Stomach smooth muscle (tissue), 2 donors: ENCODE measurements around the gene NXF1.

Experiments
- H3K27ac ChIP-seq: one replicate; pipeline ENCODE4 v1.7.0; 2013; ENCODE audit warnings: mild to moderate bottlenecking, low read length, inconsistent platforms
- H3K27me3 ChIP-seq, 2 donors: one replicate each; pipeline ENCODE4 v1.7.0; 2013; ENCODE audit warnings: low read length in 2 of 2; ENCODE audit not compliant: insufficient read depth in 2 of 2, control insufficient read depth in 1 of 2
- H3K36me3 ChIP-seq, 2 donors: one replicate each; pipeline ENCODE4 v1.7.0; 2013; ENCODE audit warnings: low read length in 2 of 2; ENCODE audit not compliant: control insufficient read depth in 2 of 2, insufficient read depth in 2 of 2
- H3K4me1 ChIP-seq: one replicate; pipeline ENCODE4 v1.7.0; 2013; ENCODE audit warnings: low read length; ENCODE audit not compliant: control insufficient read depth, insufficient read depth
- H3K4me3 ChIP-seq, 2 donors: one replicate each; pipeline ENCODE4 v1.7.0; 2013; ENCODE audit warnings: low read length in 2 of 2
- H3K9ac ChIP-seq, 2 donors: one replicate each; pipeline ENCODE4 v1.7.0; 2013; ENCODE audit warnings: low read length in 2 of 2, mild to moderate bottlenecking in 1 of 2
- H3K9me3 ChIP-seq, 2 donors: one replicate each; pipeline ENCODE4 v1.7.0; 2013; ENCODE audit warnings: low read length in 2 of 2; ENCODE audit not compliant: control insufficient read depth in 2 of 2
- donor health status: healthy.
- donor health status: Pancreatic carcinoma.

The NXF1 gene

GRCh38 chr11:62799486-62799885, 5.8 kb downstream of the NXF1 start:
- H3K27ac ChIP-seq, result no peak overlapping the region
- H3K36me3 ChIP-seq, result peaks cover 74 to 76% of the 10 kb centered on the region in 2 donors
- H3K4me1 ChIP-seq, result peaks cover 17% of the 10 kb centered on the region
- H3K27me3 ChIP-seq, result no peaks in the 10 kb centered on the region
- no peak overlapping the region for H3K4me3 ChIP-seq
- no peaks in the 10 kb centered on the region for H3K9me3 ChIP-seq
- H3K9ac ChIP-seq, result no peak overlapping the region

DNA sequence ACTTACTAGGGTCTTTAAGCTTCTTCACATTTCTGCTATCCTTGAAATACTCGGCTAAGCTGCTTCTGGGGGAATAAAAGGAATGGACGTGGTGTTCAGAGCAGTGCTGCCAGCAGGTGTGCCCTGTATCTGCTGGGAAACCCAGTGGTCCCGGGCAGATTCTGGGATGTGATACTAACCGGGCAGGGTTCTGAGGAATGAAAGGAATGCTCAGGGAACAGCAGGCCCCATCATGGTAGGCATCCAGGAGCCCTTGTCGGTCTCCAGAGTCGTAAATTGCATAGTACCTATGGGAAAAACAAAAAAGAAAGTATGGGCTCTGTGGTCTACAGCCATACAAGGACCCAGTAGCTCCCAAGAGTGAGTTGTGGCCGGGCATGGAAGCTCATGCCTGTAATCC, 9.0 kb downstream of the NXF1 start:
- Histone ChIP-seq H3K9ac (no peak overlapping the region), H3K9me3 (no peaks in the 10 kb centered on the region), H3K4me3 (no peak overlapping the region), H3K36me3 (peaks cover 65 to 67% of the 10 kb centered on the region in 2 donors), H3K4me1 (peaks cover 10% of the 10 kb centered on the region), H3K27me3 (no peaks in the 10 kb centered on the region), H3K27ac (no peak overlapping the region)

- Histone ChIP-seq H3K9ac (no peak overlapping the region), H3K9me3 (no peaks in the 10 kb centered on the region), H3K4me3 (no peak overlapping the region), H3K27me3 (no peaks in the 10 kb centered on the region), H3K27ac (no peak overlapping the region), H3K36me3 (peaks cover 56 to 58% of the 10 kb centered on the region in 2 donors), H3K4me1 (peaks cover 24% of the 10 kb centered on the region)
Observed at GRCh38 chr11:62794201-62794775, 11.0 kb downstream of the NXF1 start.

- Histone ChIP-seq H3K4me3 (peak overlapping the region; percentile 17 to 97), H3K9ac (peak overlapping the region; percentile 57 to 62), H3K27ac (peak overlapping the region; percentile 88), H3K4me1 (peaks cover 39% of the 10 kb centered on the region), H3K27me3 (no peaks in the 10 kb centered on the region), H3K9me3 (no peaks in the 10 kb centered on the region), H3K36me3 (peaks cover 46 to 48% of the 10 kb centered on the region in 2 donors)
Observed at GRCh38 chr11:62792202-62792575, 13.1 kb downstream of the NXF1 start.

GRCh38 chr11:62791501-62792201, 13.6 kb downstream of the NXF1 start, which contains the start of gene TMEM223:
Gene TMEM223 (minus strand): TSS chr11:62792006. CDS start chr11:62791994, 12 bp downstream.
- Histone ChIP-seq H3K27me3 (no peaks in the 10 kb centered on the region), H3K36me3 (peaks cover 44 to 45% of the 10 kb centered on the region in 2 donors), H3K4me3 (peak within 1 kb of the TSS; percentile 71 to 97), H3K27ac (peak within 1 kb of the TSS; percentile 88), H3K4me1 (peaks cover 39% of the 10 kb centered on the region), H3K9ac (peak within 1 kb of the TSS; percentile 67 to 73), H3K9me3 (no peaks in the 10 kb centered on the region)

GRCh38 chr11:62789576-62789975, 15.7 kb downstream of the NXF1 start:
- H3K9ac ChIP-seq, result no peak overlapping the region
- peaks cover 26% of the 10 kb centered on the region in 2 donors for H3K36me3 ChIP-seq
- no peak overlapping the region for H3K27ac ChIP-seq
- H3K9me3 ChIP-seq, result no peaks in the 10 kb centered on the region
- no peak overlapping the region for H3K4me3 ChIP-seq
- peaks cover 45% of the 10 kb centered on the region for H3K4me1 ChIP-seq
- no peaks in the 10 kb centered on the region for H3K27me3 ChIP-seq

DNA sequence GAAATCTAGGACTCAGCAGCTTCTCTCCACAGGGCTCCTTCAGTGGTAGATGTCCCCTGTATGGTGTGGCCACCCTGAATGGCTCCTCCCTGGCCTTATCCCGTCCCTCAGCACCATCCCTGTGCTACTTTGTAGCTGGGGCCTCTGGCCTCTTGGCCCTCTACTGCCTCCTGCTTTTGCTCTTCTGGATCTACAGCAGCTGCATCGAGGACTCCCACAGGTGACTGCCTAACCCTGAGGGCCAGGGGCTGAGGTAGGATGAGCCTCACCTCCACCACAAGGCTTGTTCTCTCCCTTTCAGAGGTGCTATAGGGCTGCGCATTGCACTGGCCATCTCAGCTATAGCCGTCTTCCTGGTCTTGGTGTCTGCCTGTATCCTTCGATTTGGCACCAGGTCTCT, 16.2 kb downstream of the NXF1 start:
- no peak overlapping the region for H3K27ac ChIP-seq
- no peaks in the 10 kb centered on the region for H3K9me3 ChIP-seq
- H3K4me3 ChIP-seq, result no peak overlapping the region
- H3K4me1 ChIP-seq, result peaks cover 45% of the 10 kb centered on the region
- peaks cover 20 to 21% of the 10 kb centered on the region in 2 donors for H3K36me3 ChIP-seq
- peak overlapping the region in 1 of 2 donors; percentile 13 for H3K9ac ChIP-seq
- no peaks in the 10 kb centered on the region for H3K27me3 ChIP-seq

DNA sequence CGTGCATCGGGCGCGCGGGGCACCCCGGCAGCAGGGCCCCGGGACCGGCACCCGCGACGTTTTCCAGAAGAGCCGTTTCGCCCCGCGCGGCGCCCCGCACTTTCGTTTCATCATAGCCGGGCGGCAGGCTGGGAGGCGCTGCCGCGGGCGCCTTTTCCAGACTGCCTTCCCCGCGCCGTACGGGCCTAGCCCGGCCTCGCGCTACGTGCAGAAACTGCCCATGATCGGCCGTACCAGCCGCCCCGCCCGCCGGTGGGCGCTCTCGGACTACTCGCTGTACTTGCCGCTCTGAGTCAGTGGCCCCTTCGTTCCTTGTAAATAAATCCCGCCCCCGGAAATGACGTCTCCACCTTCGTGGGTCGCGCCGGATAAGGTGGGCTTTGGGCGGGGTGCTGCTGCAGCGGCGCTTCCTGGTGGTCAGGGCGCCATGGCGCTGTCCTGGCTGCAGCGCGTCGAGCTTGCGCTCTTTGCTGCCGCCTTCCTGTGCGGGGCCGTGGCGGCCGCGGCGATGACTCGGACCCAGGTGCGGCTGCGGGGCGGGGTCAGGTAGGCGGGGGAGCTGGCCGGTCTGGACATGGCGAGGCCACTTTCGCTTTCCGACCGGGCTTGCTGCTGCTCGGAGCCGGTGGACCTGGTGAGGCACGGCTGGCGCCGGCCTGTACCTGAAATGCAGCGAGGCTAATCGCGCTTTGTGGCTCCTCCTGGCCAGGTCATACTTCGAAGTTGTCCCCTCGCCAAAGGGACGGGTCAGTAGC, 18.1 kb downstream of the NXF1 start, which contains the start of gene TMEM179B:
Gene TMEM179B (plus strand): TSS at position 398 of the 755 bp plus-strand sequence. CDS start 30 bp downstream, at position 428.
- Histone ChIP-seq H3K27ac (peak within 1 kb of the TSS; percentile 91), H3K9ac (peak within 1 kb of the TSS; percentile 89 to 91), H3K4me1 (peaks cover 40% of the 10 kb centered on the region), H3K4me3 (peak within 1 kb of the TSS; percentile 99 to 100), H3K36me3 (peaks cover 21% of the 10 kb centered on the region in 2 donors), H3K27me3 (no peaks in the 10 kb centered on the region), H3K9me3 (no peaks in the 10 kb centered on the region)

DNA sequence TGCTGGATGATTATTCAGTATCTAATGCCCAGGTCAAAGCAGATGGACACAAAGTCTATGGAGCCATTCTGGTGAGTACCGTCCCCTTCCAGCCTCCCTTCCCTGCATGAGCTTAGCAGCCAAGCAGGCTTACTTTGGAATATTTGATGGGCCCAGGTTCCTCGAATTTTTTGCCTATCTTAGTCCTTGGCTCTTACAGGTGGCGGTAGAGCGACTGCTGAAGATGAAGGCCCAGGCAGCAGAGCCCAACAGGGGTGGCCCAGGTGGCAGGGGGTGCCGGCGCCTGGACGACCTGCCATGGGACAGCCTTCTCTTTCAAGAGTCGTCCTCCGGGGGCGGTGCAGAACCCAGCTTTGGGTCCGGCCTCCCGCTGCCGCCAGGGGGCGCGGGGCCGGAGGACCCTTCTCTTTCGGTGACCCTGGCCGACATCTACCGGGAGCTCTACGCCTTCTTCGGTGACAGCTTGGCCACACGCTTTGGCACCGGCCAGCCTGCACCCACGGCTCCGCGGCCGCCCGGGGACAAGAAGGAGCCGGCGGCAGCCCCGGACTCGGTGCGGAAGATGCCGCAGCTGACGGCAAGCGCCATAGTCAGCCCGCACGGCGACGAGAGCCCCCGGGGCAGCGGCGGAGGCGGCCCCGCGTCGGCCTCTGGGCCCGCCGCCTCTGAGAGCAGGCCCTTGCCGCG, 18.8 kb downstream of the NXF1 start:
- H3K4me3 ChIP-seq, result peak overlapping the region; percentile 99 to 100
- H3K4me1 ChIP-seq, result peaks cover 36% of the 10 kb centered on the region
- no peaks in the 10 kb centered on the region for H3K9me3 ChIP-seq
- H3K9ac ChIP-seq, result peak overlapping the region; percentile 80 to 89
- H3K36me3 ChIP-seq, result peaks cover 23 to 26% of the 10 kb centered on the region in 2 donors
- H3K27ac ChIP-seq, result peak overlapping the region; percentile 91
- no peaks in the 10 kb centered on the region for H3K27me3 ChIP-seq

DNA sequence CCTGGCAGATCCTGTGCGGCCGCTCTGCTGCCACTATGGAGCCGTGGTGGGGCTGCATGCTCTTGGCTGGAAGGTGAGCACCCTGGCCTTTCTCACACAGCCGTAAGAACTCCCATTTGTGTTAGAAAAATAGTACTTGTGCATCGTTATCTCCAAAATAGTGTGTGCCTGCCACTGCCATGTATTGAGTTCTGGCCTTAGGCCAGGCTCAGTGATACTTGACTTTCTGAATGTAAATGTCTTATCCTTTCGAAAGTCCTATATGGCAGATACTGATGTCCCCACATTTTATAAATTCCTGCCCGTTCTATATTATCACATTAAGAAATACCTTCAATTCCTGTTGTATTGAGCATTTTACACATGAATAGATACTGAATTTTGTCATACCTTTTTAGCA, 22.5 kb downstream of the NXF1 start:
- Histone ChIP-seq H3K27ac (no peak overlapping the region), H3K4me1 (peaks cover 10% of the 10 kb centered on the region), H3K4me3 (no peak overlapping the region), H3K36me3 (peaks cover 10 to 17% of the 10 kb centered on the region in 2 donors), H3K27me3 (no peaks in the 10 kb centered on the region), H3K9ac (no peak overlapping the region), H3K9me3 (no peaks in the 10 kb centered on the region)
